HepG2 (cell line): ENCODE results near the gene NDFIP2.

Experiments used
- GABPB1 ChIP-seq: IDR thresholded peaks from 2 replicates; pipeline ENCODE4 v1.6.1; 2016; ENCODE audit warnings: mild to moderate bottlenecking, missing genetic modification reagents, moderate library complexity, missing compliant biosample characterization
- HNRNPL ChIP-seq: fragments of 200-400 bp; formaldehyde crosslinking; IDR thresholded peaks from 2 replicates; pipeline ENCODE4 v1.6.1; 2017; ENCODE audit warnings: mild to moderate bottlenecking, low read depth, low read length
- MAZ ChIP-seq, 2 experiments: sonication (generic) in 1 of 2; formaldehyde crosslinking in 1 of 2; IDR thresholded peaks; 2 replicates each; pipeline versions ENCODE4 v1.5.0 to v1.6.1; 2012 to 2020; ENCODE audit warnings: low read depth in 2 of 2, mild to moderate bottlenecking in 2 of 2, borderline replicate concordance in 1 of 2, improper control_type of control experiment in 1 of 2, low read length in 1 of 2, missing genetic modification reagents in 1 of 2, moderate library complexity in 1 of 2
- POLR2AphosphoS5 ChIP-seq: IDR thresholded peaks from 2 replicates; pipeline ENCODE4 v1.6.1; 2012; ENCODE audit warnings: low read depth, low read length
- RBM22 ChIP-seq: fragments of 200-400 bp; formaldehyde crosslinking; optimal IDR thresholded peaks from 2 replicates; pipeline ENCODE3; 2017; ENCODE audit warnings: mild to moderate bottlenecking, low read length, moderate library complexity
- REST ChIP-seq, 2 experiments: IDR thresholded peaks; 2 replicates each; pipeline ENCODE4 v1.6.1; 2011 to 2012; ENCODE audit warnings: low read length in 2 of 2, borderline replicate concordance in 1 of 2, low read depth in 1 of 2, mild to moderate bottlenecking in 1 of 2, moderate library complexity in 1 of 2
- ZNF407 ChIP-seq: sonication (generic); formaldehyde crosslinking; IDR thresholded peaks from one replicate; pipeline ENCODE4 v1.5.1; 2020; ENCODE audit warnings: mild to moderate bottlenecking, missing genetic modification reagents; ENCODE audit errors: not compliant biosample characterization
- ZNF629 ChIP-seq: sonication (generic); formaldehyde crosslinking; conservative IDR thresholded peaks from 2 replicates; pipeline ENCODE4 v1.5.0; 2020; ENCODE audit warnings: missing genetic modification reagents
- ZZZ3 ChIP-seq: sonication (generic); formaldehyde crosslinking; IDR thresholded peaks from 2 replicates; pipeline ENCODE4 v1.4.0; 2020; ENCODE audit warnings: missing genetic modification reagents, mild to moderate bottlenecking, borderline replicate concordance

GRCh38 chr13:79491715-79492114, 10.8 kb downstream of the NDFIP2 start:
- TF ChIP-seq HNRNPL (no peak), POLR2AphosphoS5 (no peak), MAZ (IDR thresholded peaks at IDR 0.05; ENCODE audit: borderline replicate concordance, low read depth, low read length) (no peak), MAZ (CRISPR knock-in tag; IDR thresholded peaks at IDR 0.05; ENCODE audit: low read depth) (no peak), RBM22 (no peak), ZZZ3 (CRISPR knock-in tag) (no peak), ZNF407 (CRISPR knock-in tag) (no peak), GABPB1 (CRISPR knock-in tag) (no peak), ZNF629 (CRISPR knock-in tag) (no peak), REST (IDR thresholded peaks at IDR 0.05; ENCODE audit: borderline replicate concordance in 1 of 2, low read depth in 1 of 2, low read length in 2 of 2) (no peak)
